Mesenchymal stem cell (in vitro differentiated cells and primary cell): ENCODE results near the gene CAPN1.
"Not testable (repeated sequence)": the region's sequence is repeated elsewhere in the genome, so short reads cannot be mapped to it uniquely, and the experiment has no call there.

Experiments
- DNase-seq: peaks from one replicate; pipeline ENCODE4 v3.0.0-alpha.2; 2013
- H2AFZ ChIP-seq: one replicate; pipeline ENCODE4 v1.6.1; 2013; ENCODE audit warnings: low read depth, mild to moderate bottlenecking, control low read depth, inconsistent platforms, low read length, moderate library complexity
- H2AK5ac ChIP-seq: 2 replicates; pipeline ENCODE4 v1.6.1; 2013; ENCODE audit warnings: low read length, moderate library complexity, mild to moderate bottlenecking, inconsistent platforms; ENCODE audit not compliant: severe bottlenecking
- H2BK120ac ChIP-seq: one replicate; pipeline ENCODE4 v1.6.1; 2013; ENCODE audit warnings: low read depth, mild to moderate bottlenecking, inconsistent platforms, low read length, moderate library complexity
- H2BK12ac ChIP-seq, 2 experiments: one replicate each; pipeline ENCODE4 v1.6.1; 2013; ENCODE audit warnings: inconsistent platforms in 2 of 2, low read length in 2 of 2, mild to moderate bottlenecking in 2 of 2, moderate library complexity in 2 of 2, control low read depth in 1 of 2
- H2BK15ac ChIP-seq: one replicate; pipeline ENCODE4 v1.6.1; 2013; ENCODE audit warnings: mild to moderate bottlenecking, low read depth, inconsistent platforms; ENCODE audit not compliant: poor library complexity, severe bottlenecking
- H2BK5ac ChIP-seq: 2 replicates; pipeline ENCODE4 v1.6.1; 2013; ENCODE audit warnings: low read depth, mild to moderate bottlenecking, low read length, control low read depth, inconsistent platforms; ENCODE audit not compliant: poor library complexity, severe bottlenecking
- H3K14ac ChIP-seq, 2 experiments: one replicate each; pipeline ENCODE4 v1.6.1; 2013; ENCODE audit warnings: inconsistent platforms in 2 of 2, low read length in 2 of 2, control low read depth in 1 of 2, mild to moderate bottlenecking in 1 of 2, moderate library complexity in 1 of 2
- H3K18ac ChIP-seq, 2 experiments: one replicate each; pipeline ENCODE4 v1.6.1; 2013; ENCODE audit warnings: inconsistent platforms in 2 of 2, low read length in 2 of 2, control low read depth in 1 of 2, low read depth in 1 of 2, mild to moderate bottlenecking in 1 of 2
- H3K23ac ChIP-seq, 2 experiments: one replicate each; pipeline ENCODE4 v1.6.1; 2013; ENCODE audit warnings: inconsistent platforms in 2 of 2, low read length in 2 of 2, mild to moderate bottlenecking in 2 of 2, moderate library complexity in 2 of 2, control low read depth in 1 of 2
- H3K27ac ChIP-seq: 2 replicates; pipeline ENCODE4 v1.5.1; 2013; ENCODE audit warnings: mild to moderate bottlenecking, moderate library complexity, low read length, control low read depth, inconsistent platforms; ENCODE audit not compliant: poor library complexity, severe bottlenecking
- H3K27me3 ChIP-seq, 2 experiments: 2 replicates each; pipeline versions ENCODE4 v1.6.1 to v1.7.0; 2013; ENCODE audit warnings: low read length in 2 of 2, mild to moderate bottlenecking in 2 of 2, moderate library complexity in 2 of 2, control low read depth in 1 of 2, inconsistent platforms in 1 of 2; ENCODE audit not compliant: control insufficient read depth in 1 of 2, insufficient read depth in 1 of 2
- H3K36me3 ChIP-seq, 2 experiments: 2 replicates each; pipeline versions ENCODE4 v1.6.1 to v1.7.0; 2013; ENCODE audit warnings: low read length in 2 of 2, control low read depth in 1 of 2, inconsistent platforms in 1 of 2, low read depth in 1 of 2, mild to moderate bottlenecking in 1 of 2; ENCODE audit not compliant: insufficient read depth in 2 of 2, control insufficient read depth in 1 of 2
- H3K4ac ChIP-seq, 2 experiments: one replicate each; pipeline ENCODE4 v1.6.1; 2013; ENCODE audit warnings: inconsistent platforms in 2 of 2, low read length in 2 of 2, mild to moderate bottlenecking in 2 of 2, moderate library complexity in 2 of 2, control low read depth in 1 of 2, low read depth in 1 of 2
- H3K4me1 ChIP-seq: 2 replicates; pipeline ENCODE4 v1.6.1; 2013; ENCODE audit warnings: low read depth, low read length, control low read depth; ENCODE audit not compliant: control insufficient read depth, insufficient read depth
- H3K4me2 ChIP-seq: 2 replicates; pipeline ENCODE4 v1.6.1; 2013; ENCODE audit warnings: low read length, mild to moderate bottlenecking, inconsistent platforms; ENCODE audit not compliant: poor library complexity, severe bottlenecking
- H3K4me3 ChIP-seq, 2 experiments: 2 replicates each; pipeline versions ENCODE4 v1.5.1 to v1.7.0; 2013; ENCODE audit warnings: low read length in 2 of 2, mild to moderate bottlenecking in 2 of 2, control low read depth in 1 of 2, low read depth in 1 of 2; ENCODE audit not compliant: insufficient read depth in 1 of 2
- H3K79me1 ChIP-seq: replicated peaks from 2 replicates; pipeline ENCODE4 v1.6.1; 2013; ENCODE audit warnings: mild to moderate bottlenecking, control low read depth, low read length, inconsistent platforms; ENCODE audit not compliant: poor library complexity, severe bottlenecking
- H3K9ac ChIP-seq: 2 replicates; pipeline ENCODE4 v1.7.0; 2013; ENCODE audit warnings: mild to moderate bottlenecking, low read length, moderate library complexity
- H3K9me3 ChIP-seq: 2 replicates; pipeline ENCODE4 v1.7.0; 2013; ENCODE audit warnings: mild to moderate bottlenecking, low read length; ENCODE audit not compliant: control insufficient read depth
- H4K8ac ChIP-seq: one replicate; pipeline ENCODE4 v1.6.1; 2013; ENCODE audit warnings: inconsistent platforms, mild to moderate bottlenecking, low read length, moderate library complexity
- H4K91ac ChIP-seq: one replicate; pipeline ENCODE4 v1.6.1; 2013; ENCODE audit warnings: mild to moderate bottlenecking, low read length, inconsistent platforms
- WGBS: methylation state at CpG from one replicate; pipeline ENCODE4 v1.1.7; 2013; ENCODE audit warnings: mixed read lengths; 5-methylcytosine and 5-hydroxymethylcytosine counted together

The CAPN1 gene

GRCh38 chr11:65248184-65248710 is 66.5 kb downstream of the CAPN1 start:
- H3K4ac ChIP-seq, H2AK5ac ChIP-seq, H2BK5ac ChIP-seq, H3K9me3 ChIP-seq, H2AFZ ChIP-seq, H4K91ac ChIP-seq, H4K8ac ChIP-seq, H3K27ac ChIP-seq, H2BK12ac ChIP-seq, H3K18ac ChIP-seq, H3K4me3 ChIP-seq, H3K9ac ChIP-seq, H3K14ac ChIP-seq, H3K4me2 ChIP-seq, H3K27me3 ChIP-seq, H2BK15ac ChIP-seq, H3K79me1 ChIP-seq, DNase-seq, H2BK120ac ChIP-seq, H3K36me3 ChIP-seq, H3K4me1 ChIP-seq, H3K23ac ChIP-seq: not testable (repeated sequence)
- 82% methylated on average over 7 of the region's 9 CpGs for WGBS

GRCh38 chr11:65251476-65251875 is 69.7 kb downstream of the CAPN1 start:
- H2BK5ac ChIP-seq, result no peak overlapping the region
- no peak overlapping the region for H3K18ac ChIP-seq
- H4K8ac ChIP-seq, result no peak overlapping the region
- no peaks in the 10 kb centered on the region for H3K79me1 ChIP-seq
- H2BK12ac ChIP-seq, result no peak overlapping the region
- no peak overlapping the region for H2AFZ ChIP-seq
- no peak overlapping the region for H3K23ac ChIP-seq
- H3K4me2 ChIP-seq, result no peak overlapping the region
- H3K14ac ChIP-seq, result no peak overlapping the region
- no peak overlapping the region for H2BK120ac ChIP-seq
- no peaks in the 10 kb centered on the region for H3K36me3 ChIP-seq
- H3K27ac ChIP-seq, result no peak overlapping the region
- no peaks in the 10 kb centered on the region for H3K27me3 ChIP-seq
- DNase-seq, result peak; percentile 32
- H3K4me1 ChIP-seq, result peaks cover 1% of the 10 kb centered on the region
- H3K4me3 ChIP-seq, result no peak overlapping the region
- H3K4ac ChIP-seq, result no peak overlapping the region
- no peak overlapping the region for H3K9ac ChIP-seq
- no peaks in the 10 kb centered on the region for H3K9me3 ChIP-seq
- peak overlapping the region; percentile 18 for H4K91ac ChIP-seq
- WGBS, result 91% methylated on average over 9 of the region's 9 CpGs
- H2AK5ac ChIP-seq, result no peak overlapping the region
- H2BK15ac ChIP-seq, result no peak overlapping the region

- no peak overlapping the region for H2AFZ ChIP-seq
- H2BK12ac ChIP-seq, result no peak overlapping the region
- H3K79me1 ChIP-seq, result no peaks in the 10 kb centered on the region
- no peak overlapping the region for H3K23ac ChIP-seq
- H2BK120ac ChIP-seq, result no peak overlapping the region
- no peaks in the 10 kb centered on the region for H3K36me3 ChIP-seq
- no peak overlapping the region for H3K27ac ChIP-seq
- H3K14ac ChIP-seq, result no peak overlapping the region
- no peak for DNase-seq
- H2BK5ac ChIP-seq, result no peak overlapping the region
- no peak overlapping the region for H3K9ac ChIP-seq
- 85% methylated on average over 6 of the region's 6 CpGs for WGBS
- H3K9me3 ChIP-seq, result no peaks in the 10 kb centered on the region
- no peak overlapping the region for H2AK5ac ChIP-seq
- peaks cover 1% of the 10 kb centered on the region for H3K4me1 ChIP-seq
- no peak overlapping the region for H3K18ac ChIP-seq
- H4K91ac ChIP-seq, result no peak overlapping the region
- H4K8ac ChIP-seq, result no peak overlapping the region
- H3K4ac ChIP-seq, result no peak overlapping the region
- H3K4me3 ChIP-seq, result no peak overlapping the region
- H2BK15ac ChIP-seq, result no peak overlapping the region
- H3K27me3 ChIP-seq, result no peaks in the 10 kb centered on the region
- no peak overlapping the region for H3K4me2 ChIP-seq
Measured at GRCh38 chr11:65254724-65255123, 73.0 kb downstream of the CAPN1 start.

- DNase-seq, result no peak
- H3K9me3 ChIP-seq, result no peaks in the 10 kb centered on the region
- H3K36me3 ChIP-seq, result no peaks in the 10 kb centered on the region
- no peak overlapping the region for H3K4me2 ChIP-seq
- H3K79me1 ChIP-seq, result peaks cover 13% of the 10 kb centered on the region
- H2BK5ac ChIP-seq, result no peak overlapping the region
- 94% methylated on average over 2 of the region's 5 CpGs for WGBS
- H4K91ac ChIP-seq, result no peak overlapping the region
- H3K27ac ChIP-seq, result no peak overlapping the region
- H3K4me3 ChIP-seq, result no peak overlapping the region
- no peak overlapping the region for H4K8ac ChIP-seq
- no peak overlapping the region for H3K18ac ChIP-seq
- H3K14ac ChIP-seq, result no peak overlapping the region
- no peak overlapping the region for H3K4ac ChIP-seq
- no peak overlapping the region for H3K23ac ChIP-seq
- H2BK15ac ChIP-seq, result no peak overlapping the region
- no peak overlapping the region for H2AK5ac ChIP-seq
- no peaks in the 10 kb centered on the region for H3K27me3 ChIP-seq
- H3K9ac ChIP-seq, result no peak overlapping the region
- peaks cover 5% of the 10 kb centered on the region for H3K4me1 ChIP-seq
- no peak overlapping the region for H2BK12ac ChIP-seq
- no peak overlapping the region for H2AFZ ChIP-seq
- no peak overlapping the region for H2BK120ac ChIP-seq
Measured at GRCh38 chr11:65258988-65259387, 77.3 kb downstream of the CAPN1 start.
